Upper lobe of left lung (tissue), 4 donors: ENCODE results near the gene AQR.

Source experiments
- EP300 ChIP-seq, 4 donors: sonication (generic); formaldehyde crosslinking; IDR thresholded peaks; one replicate each; pipeline ENCODE4 v1.5.1; 2017; ENCODE audit warnings: antibody characterized with exemption in 4 of 4, control low read depth in 2 of 4
- POLR2A ChIP-seq, 4 donors: fragments of 450-650 bp; IDR thresholded peaks; one replicate each; pipeline ENCODE4 v1.5.1; 2016 to 2017; ENCODE audit warnings: antibody characterized with exemption in 4 of 4, mild to moderate bottlenecking in 2 of 4
- POLR2AphosphoS5 ChIP-seq, 2 donors: sonication (generic); formaldehyde crosslinking; IDR thresholded peaks; one replicate each; pipeline ENCODE4 v1.5.1; 2017; ENCODE audit warnings: antibody characterized with exemption in 2 of 2
- TF ChIP-seq, protein P1 (sequence below), 6 experiments: fragments of 450-650 bp in 4 of 6; fragments of 200-600 bp in 2 of 6; sonication (generic) in 2 of 6; IDR thresholded peaks; one replicate each; pipeline ENCODE4 v1.5.1; 2016 to 2019; ENCODE audit warnings: antibody characterized with exemption in 6 of 6

GRCh38 chr15:34820110-34820509, 149.4 kb downstream of the AQR start:
- TF ChIP-seq, protein P1, sequence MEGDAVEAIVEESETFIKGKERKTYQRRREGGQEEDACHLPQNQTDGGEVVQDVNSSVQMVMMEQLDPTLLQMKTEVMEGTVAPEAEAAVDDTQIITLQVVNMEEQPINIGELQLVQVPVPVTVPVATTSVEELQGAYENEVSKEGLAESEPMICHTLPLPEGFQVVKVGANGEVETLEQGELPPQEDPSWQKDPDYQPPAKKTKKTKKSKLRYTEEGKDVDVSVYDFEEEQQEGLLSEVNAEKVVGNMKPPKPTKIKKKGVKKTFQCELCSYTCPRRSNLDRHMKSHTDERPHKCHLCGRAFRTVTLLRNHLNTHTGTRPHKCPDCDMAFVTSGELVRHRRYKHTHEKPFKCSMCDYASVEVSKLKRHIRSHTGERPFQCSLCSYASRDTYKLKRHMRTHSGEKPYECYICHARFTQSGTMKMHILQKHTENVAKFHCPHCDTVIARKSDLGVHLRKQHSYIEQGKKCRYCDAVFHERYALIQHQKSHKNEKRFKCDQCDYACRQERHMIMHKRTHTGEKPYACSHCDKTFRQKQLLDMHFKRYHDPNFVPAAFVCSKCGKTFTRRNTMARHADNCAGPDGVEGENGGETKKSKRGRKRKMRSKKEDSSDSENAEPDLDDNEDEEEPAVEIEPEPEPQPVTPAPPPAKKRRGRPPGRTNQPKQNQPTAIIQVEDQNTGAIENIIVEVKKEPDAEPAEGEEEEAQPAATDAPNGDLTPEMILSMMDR (IDR thresholded peaks at IDR 0.05), result no peak
- TF ChIP-seq POLR2AphosphoS5 (IDR thresholded peaks at IDR 0.05) (no peak), POLR2A (IDR thresholded peaks at IDR 0.05) (no peak), EP300 (IDR thresholded peaks at IDR 0.05) (no peak)
